ENCODE measurements around the gene ELAVL4.

DNA sequence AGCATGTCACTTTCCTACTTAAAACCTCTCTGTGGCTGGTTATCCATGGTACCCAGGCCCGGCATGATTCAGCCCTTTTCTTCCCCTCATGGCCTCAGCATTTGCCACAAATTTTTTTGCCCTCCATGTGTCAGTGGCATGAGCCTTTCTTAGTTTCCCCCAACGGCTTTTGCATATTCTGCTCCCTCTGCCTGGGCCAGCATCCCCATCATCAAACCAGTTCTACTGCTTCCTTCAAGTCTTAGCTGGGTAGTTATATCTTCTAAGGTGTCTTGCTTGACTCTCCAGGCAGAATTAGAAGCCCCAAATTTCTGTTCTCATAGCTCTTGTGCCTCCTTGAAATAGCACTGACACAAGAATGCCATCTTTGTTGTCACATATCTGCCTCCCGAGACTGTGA lies 127.9 kb downstream of the ELAVL4 start:
- TF ChIP-seq ESRRA (CRISPR knock-in tag; IDR thresholded peaks at IDR 0.05; ENCODE audit: borderline replicate concordance), result no peak
- TF ChIP-seq CREB1 (CRISPR knock-in tag; IDR thresholded peaks at IDR 0.05), result no peak
- no peak for TF ChIP-seq NR1H2 (CRISPR knock-in tag; IDR thresholded peaks at IDR 0.05)
- TF ChIP-seq TCF7 (CRISPR knock-in tag; IDR thresholded peaks at IDR 0.05; ENCODE audit: low read depth), result no peak
- TF ChIP-seq, protein P1, sequence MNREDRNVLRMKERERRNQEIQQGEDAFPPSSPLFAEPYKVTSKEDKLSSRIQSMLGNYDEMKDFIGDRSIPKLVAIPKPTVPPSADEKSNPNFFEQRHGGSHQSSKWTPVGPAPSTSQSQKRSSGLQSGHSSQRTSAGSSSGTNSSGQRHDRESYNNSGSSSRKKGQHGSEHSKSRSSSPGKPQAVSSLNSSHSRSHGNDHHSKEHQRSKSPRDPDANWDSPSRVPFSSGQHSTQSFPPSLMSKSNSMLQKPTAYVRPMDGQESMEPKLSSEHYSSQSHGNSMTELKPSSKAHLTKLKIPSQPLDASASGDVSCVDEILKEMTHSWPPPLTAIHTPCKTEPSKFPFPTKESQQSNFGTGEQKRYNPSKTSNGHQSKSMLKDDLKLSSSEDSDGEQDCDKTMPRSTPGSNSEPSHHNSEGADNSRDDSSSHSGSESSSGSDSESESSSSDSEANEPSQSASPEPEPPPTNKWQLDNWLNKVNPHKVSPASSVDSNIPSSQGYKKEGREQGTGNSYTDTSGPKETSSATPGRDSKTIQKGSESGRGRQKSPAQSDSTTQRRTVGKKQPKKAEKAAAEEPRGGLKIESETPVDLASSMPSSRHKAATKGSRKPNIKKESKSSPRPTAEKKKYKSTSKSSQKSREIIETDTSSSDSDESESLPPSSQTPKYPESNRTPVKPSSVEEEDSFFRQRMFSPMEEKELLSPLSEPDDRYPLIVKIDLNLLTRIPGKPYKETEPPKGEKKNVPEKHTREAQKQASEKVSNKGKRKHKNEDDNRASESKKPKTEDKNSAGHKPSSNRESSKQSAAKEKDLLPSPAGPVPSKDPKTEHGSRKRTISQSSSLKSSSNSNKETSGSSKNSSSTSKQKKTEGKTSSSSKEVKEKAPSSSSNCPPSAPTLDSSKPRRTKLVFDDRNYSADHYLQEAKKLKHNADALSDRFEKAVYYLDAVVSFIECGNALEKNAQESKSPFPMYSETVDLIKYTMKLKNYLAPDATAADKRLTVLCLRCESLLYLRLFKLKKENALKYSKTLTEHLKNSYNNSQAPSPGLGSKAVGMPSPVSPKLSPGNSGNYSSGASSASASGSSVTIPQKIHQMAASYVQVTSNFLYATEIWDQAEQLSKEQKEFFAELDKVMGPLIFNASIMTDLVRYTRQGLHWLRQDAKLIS (CRISPR knock-in tag; IDR thresholded peaks at IDR 0.05; ENCODE audit: borderline replicate concordance), result no peak
- TF ChIP-seq, protein P2, sequence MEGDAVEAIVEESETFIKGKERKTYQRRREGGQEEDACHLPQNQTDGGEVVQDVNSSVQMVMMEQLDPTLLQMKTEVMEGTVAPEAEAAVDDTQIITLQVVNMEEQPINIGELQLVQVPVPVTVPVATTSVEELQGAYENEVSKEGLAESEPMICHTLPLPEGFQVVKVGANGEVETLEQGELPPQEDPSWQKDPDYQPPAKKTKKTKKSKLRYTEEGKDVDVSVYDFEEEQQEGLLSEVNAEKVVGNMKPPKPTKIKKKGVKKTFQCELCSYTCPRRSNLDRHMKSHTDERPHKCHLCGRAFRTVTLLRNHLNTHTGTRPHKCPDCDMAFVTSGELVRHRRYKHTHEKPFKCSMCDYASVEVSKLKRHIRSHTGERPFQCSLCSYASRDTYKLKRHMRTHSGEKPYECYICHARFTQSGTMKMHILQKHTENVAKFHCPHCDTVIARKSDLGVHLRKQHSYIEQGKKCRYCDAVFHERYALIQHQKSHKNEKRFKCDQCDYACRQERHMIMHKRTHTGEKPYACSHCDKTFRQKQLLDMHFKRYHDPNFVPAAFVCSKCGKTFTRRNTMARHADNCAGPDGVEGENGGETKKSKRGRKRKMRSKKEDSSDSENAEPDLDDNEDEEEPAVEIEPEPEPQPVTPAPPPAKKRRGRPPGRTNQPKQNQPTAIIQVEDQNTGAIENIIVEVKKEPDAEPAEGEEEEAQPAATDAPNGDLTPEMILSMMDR (IDR thresholded peaks at IDR 0.05), result no peak
- no peak for TF ChIP-seq ZNF232 (CRISPR knock-in tag; IDR thresholded peaks at IDR 0.05)
- TF ChIP-seq GTF2I (CRISPR knock-in tag; conservative IDR thresholded peaks at IDR 0.05), result no peak
- no peak for TF ChIP-seq IRF2 (CRISPR knock-in tag; IDR thresholded peaks at IDR 0.05; ENCODE audit: borderline replicate concordance, low read depth)
- no peak for TF ChIP-seq ZNF263 (CRISPR knock-in tag; IDR thresholded peaks at IDR 0.05; ENCODE audit: low read depth)
- TF ChIP-seq FOXK1 (CRISPR knock-in tag; IDR thresholded peaks at IDR 0.05), result no peak
- no peak for TF ChIP-seq JUN (CRISPR knock-in tag; IDR thresholded peaks at IDR 0.05)
